ENCODE measurements around the gene SMARCC2.

- TF ChIP-seq PKNOX1 (IDR thresholded peaks at IDR 0.05) (no peak), SUZ12 (IDR thresholded peaks at IDR 0.05) (no peak), SP1 (IDR thresholded peaks at IDR 0.05) (no peak), FOXA1 (IDR thresholded peaks at IDR 0.05) (no peak), BHLHE40 (IDR thresholded peaks at IDR 0.05; ENCODE audit: borderline replicate concordance) (no peak), L3MBTL2 (conservative IDR thresholded peaks at IDR 0.05) (no peak)
These were observed 47.7 kb upstream of the SMARCC2 start for GRCh38 chr12:56236985-56237384.

All from HEK293T (cell line).